ENCODE measurements around the gene ABCG8. TPM values are rescaled to one million over a fixed set of nuclear protein-coding genes. Genes with fewer than 3 reads are reported as not detected.

The ABCG8 gene
- total RNA-seq, 2 donors from 2014 or later = not detected

DNA sequence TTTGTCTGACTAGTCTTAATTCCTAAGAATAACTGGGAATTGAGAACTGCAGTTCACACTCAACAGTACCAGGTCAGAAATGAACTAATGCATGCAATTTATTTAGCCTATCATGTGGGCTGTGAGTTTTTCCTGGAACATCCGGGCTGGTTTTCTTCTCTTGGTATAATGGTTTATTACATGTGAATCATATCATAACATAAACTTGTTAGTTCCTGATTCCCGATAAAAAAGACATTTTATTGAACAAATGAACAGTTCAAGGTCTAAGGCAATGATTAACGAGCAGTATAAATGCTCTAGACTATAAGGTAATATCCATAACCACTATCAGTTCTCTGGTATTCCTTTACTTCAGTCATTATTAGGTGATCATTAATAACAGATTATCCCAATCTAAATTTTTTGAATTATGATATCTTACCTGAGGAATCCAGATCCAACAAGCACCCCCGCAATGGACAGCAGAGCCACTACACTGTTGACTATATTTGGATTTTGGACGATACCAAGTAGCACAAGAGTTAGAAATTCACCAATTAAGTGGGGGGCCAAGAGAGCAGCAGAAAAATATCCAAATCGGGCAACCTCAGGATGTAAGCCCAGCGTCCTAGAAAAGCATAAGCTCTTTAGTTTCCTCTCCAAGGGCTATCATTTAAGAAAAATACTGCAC lies 19.1 kb upstream of the ABCG8 start:
- ATAC-seq = no peak
- H3K36me3 Mint-ChIP-seq = no peaks in the 10 kb centered on the region

GRCh38 chr2:43822839-43823238 lies 15.9 kb upstream of the ABCG8 start:
- H3K36me3 Mint-ChIP-seq = no peaks in the 10 kb centered on the region
- H3K27ac Mint-ChIP-seq = no peak overlapping the region
- DNase-seq (ENCODE audit: low spot score in 2 of 2) (no peak), ATAC-seq (no peak)
- peaks cover 0 to 6% of the 10 kb centered on the region in 2 donors for H3K9me3 Mint-ChIP-seq

More for the DNA sequence above, 19.1 kb upstream of the ABCG8 start:
- H3K27ac Mint-ChIP-seq = no peak overlapping the region
- peaks cover 0 to 6% of the 10 kb centered on the region in 2 donors for H3K9me3 Mint-ChIP-seq
- DNase-seq (ENCODE audit: low spot score in 2 of 2) = no peak

GRCh38 chr2:43823751-43824150 lies 15.0 kb upstream of the ABCG8 start:
- no peaks in the 10 kb centered on the region for H3K36me3 Mint-ChIP-seq
- no peak for ATAC-seq
- H3K27ac Mint-ChIP-seq = no peak overlapping the region
- no peak for DNase-seq (ENCODE audit: low spot score in 2 of 2)
- peaks cover 0 to 6% of the 10 kb centered on the region in 2 donors for H3K9me3 Mint-ChIP-seq

DNA sequence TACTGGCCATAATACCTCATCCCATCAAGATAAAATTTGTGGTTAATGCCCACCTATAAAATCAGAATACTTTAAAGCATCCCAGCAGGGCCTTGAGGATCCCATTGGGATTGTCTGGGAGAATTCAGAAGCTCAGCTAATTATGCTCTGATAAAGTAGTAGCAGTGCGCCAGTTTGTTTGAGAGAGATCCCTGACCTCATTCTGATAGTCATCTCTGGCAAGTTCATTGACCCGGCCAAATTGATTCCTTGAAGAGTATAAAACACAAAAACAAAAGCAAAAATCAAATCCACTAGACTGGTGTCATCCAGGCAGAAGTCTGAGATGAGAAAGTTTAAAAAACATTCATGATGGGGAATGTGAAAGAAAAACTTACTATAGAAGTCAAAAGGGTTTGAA lies 14.3 kb upstream of the ABCG8 start:
- Mint-ChIP-seq H3K9me3 (peaks cover 0 to 6% of the 10 kb centered on the region in 2 donors), H3K27ac (no peak overlapping the region), H3K36me3 (no peaks in the 10 kb centered on the region)
- DNase-seq (ENCODE audit: low spot score in 2 of 2) = no peak
- no peak for ATAC-seq

DNA sequence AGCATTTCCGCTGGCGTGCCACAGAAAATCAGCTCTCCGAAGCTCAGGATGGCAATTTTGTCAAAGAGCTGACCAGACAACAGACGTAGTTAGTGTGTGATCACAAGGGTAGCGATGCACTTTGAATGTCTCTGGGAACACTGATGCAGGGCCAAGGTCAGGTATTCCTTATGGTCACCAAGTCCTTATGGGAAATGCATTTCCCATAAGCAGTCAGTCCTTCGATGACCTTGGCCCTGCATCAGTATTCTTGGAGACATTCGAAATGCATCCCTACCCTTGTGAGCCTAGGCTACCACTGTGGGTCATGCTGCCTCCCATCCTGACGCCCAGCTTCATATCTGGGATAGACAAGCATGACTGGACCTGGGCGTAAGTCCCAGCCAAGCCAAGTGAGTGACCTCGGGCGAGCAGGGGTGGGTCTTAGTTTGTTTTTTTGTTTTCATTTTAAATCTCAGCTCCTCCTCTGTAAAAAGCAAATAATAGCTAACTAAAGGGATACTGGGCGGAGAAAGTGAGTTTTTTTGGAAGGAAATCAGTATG lies 13.7 kb upstream of the ABCG8 start:
- no peaks in the 10 kb centered on the region for H3K36me3 Mint-ChIP-seq
- DNase-seq (ENCODE audit: low spot score in 2 of 2) (no peak), ATAC-seq (no peak)

GRCh38 chr2:43825841-43826240 lies 12.9 kb upstream of the ABCG8 start:
- H3K9me3 Mint-ChIP-seq = peaks cover 0 to 4% of the 10 kb centered on the region in 2 donors
- no peak for DNase-seq (ENCODE audit: low spot score in 2 of 2)

More for the DNA sequence above, 13.7 kb upstream of the ABCG8 start:
- Mint-ChIP-seq H3K27ac (no peak overlapping the region), H3K9me3 (peaks cover 0 to 6% of the 10 kb centered on the region in 2 donors)

DNA sequence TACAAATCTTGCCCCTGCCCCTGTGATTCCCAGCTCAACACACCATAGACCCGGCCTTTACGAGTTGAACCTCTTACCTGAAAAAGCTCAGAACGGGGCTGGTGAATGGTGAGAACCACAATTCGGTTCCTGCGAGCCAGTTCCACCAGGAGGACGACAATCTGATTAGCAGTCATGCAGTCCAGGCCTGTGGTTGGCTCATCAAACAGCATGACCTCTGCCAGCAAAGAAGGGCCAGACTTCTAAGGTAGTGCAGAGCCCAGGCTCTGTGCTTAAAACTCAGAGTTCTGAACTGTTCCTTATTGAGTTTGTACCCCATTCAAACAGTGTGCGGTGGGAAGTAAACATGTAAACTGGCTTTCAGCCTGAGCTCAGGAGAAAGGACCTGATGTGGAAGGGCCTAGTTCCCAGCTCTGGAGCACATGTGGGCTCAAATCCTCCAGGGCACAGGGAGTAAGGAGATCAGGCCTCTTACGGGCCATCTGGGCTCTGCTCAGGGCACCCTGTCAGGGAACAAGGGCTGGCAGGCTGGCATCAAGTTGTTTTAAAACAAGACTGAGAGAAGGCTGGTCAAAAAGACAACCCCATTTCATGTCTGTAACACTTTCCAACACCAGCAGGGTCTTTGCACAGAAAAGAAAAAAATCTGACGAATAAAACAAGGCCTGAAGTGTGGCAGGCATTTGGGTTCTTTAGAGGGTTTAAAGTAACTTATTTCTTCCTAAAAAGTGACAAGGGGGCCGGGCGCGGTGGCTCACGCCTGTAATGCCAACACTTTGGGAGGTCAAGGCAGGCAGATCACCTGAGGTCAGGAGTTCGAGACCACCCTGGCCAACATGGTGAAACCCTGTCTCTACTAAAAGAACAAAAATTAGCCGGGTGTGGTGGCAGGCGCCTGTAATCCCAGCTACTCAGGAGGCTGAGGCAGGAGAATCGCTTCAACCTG lies 12.2 kb upstream of the ABCG8 start:
- H3K9me3 Mint-ChIP-seq = no peaks in the 10 kb centered on the region
- H3K36me3 Mint-ChIP-seq = no peaks in the 10 kb centered on the region
- ATAC-seq (no peak), DNase-seq (ENCODE audit: low spot score in 2 of 2) (no peak)
- H3K27ac Mint-ChIP-seq = no peak overlapping the region

More at GRCh38 chr2:43825841-43826240, 12.9 kb upstream of the ABCG8 start:
- Mint-ChIP-seq H3K27ac (no peak overlapping the region), H3K36me3 (no peaks in the 10 kb centered on the region)
- no peak for ATAC-seq

DNA sequence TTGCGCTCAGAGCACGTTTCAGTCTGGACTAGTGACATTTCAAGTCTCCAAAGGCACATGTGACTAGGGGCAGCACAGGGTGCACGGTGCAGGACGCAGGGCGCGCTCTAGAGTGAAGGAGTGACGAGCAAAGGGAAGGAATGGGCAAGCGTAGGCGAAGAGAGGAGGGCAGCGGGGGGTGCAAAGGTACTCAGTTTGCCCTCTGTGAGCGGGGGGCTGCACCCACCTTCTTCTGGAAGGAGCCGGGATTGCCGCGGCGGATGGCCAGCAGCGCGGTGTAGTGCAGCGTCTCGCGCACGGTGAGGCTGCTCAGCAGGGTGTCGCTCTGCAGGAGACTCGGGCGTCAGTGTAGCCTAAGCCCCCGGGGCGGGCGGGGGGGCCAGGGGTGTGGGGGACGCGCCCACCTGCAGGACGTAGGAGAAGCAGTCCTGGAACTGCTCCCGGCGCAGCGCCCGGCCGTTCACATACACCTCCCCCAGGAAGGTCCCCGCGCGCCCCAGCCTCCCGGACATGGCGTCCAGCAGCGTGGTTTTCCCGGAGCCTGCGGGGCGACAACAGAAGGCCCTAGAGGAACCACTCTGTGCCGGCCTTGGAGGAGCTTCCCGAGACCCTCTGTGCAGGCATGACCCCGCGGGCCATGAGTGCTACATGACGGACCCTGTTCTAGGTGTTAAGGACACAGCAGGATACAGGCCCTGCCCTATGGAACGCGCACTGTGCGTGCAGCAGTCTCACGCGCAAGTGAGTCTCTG lies 7.1 kb upstream of the ABCG8 start:
- Mint-ChIP-seq H3K36me3 (no peaks in the 10 kb centered on the region), H3K9me3 (no peaks in the 10 kb centered on the region), H3K27ac (no peak overlapping the region)
- no peak for DNase-seq (ENCODE audit: low spot score in 2 of 2)
- peak in 1 of 2 donors; percentile 34 for ATAC-seq

GRCh38 chr2:43832457-43832856 lies 6.3 kb upstream of the ABCG8 start:
- no peak for ATAC-seq
- no peaks in the 10 kb centered on the region for H3K9me3 Mint-ChIP-seq
- no peak for DNase-seq (ENCODE audit: low spot score in 2 of 2)
- H3K36me3 Mint-ChIP-seq = no peaks in the 10 kb centered on the region
- no peak overlapping the region for H3K27ac Mint-ChIP-seq

- DNase-seq (ENCODE audit: low spot score in 2 of 2) (no peak), ATAC-seq (no peak)
- Mint-ChIP-seq H3K9me3 (no peaks in the 10 kb centered on the region), H3K27ac (no peak overlapping the region), H3K36me3 (no peaks in the 10 kb centered on the region)
Observed at GRCh38 chr2:43837033-43837432, 1.7 kb upstream of the ABCG8 start.

- DNase-seq (ENCODE audit: low spot score in 2 of 2) (no peak), ATAC-seq (no peak)
- H3K27ac Mint-ChIP-seq = no peak overlapping the region
- no peaks in the 10 kb centered on the region for H3K9me3 Mint-ChIP-seq
- H3K36me3 Mint-ChIP-seq = no peaks in the 10 kb centered on the region
Observed at GRCh38 chr2:43837831-43838559, 776 bp upstream of the ABCG8 start.

- DNase-seq (ENCODE audit: low spot score in 2 of 2) (no peak), ATAC-seq (no peak)
- Mint-ChIP-seq H3K36me3 (no peaks in the 10 kb centered on the region), H3K9me3 (no peaks in the 10 kb centered on the region), H3K27ac (no peak overlapping the region)
Observed at GRCh38 chr2:43839776-43840564, 1.2 kb downstream of the ABCG8 start.

GRCh38 chr2:43840965-43841364 lies 2.2 kb downstream of the ABCG8 start:
- DNase-seq (ENCODE audit: low spot score in 2 of 2) (no peak), ATAC-seq (no peak)
- Mint-ChIP-seq H3K27ac (no peak overlapping the region), H3K9me3 (no peaks in the 10 kb centered on the region), H3K36me3 (no peaks in the 10 kb centered on the region)

DNA sequence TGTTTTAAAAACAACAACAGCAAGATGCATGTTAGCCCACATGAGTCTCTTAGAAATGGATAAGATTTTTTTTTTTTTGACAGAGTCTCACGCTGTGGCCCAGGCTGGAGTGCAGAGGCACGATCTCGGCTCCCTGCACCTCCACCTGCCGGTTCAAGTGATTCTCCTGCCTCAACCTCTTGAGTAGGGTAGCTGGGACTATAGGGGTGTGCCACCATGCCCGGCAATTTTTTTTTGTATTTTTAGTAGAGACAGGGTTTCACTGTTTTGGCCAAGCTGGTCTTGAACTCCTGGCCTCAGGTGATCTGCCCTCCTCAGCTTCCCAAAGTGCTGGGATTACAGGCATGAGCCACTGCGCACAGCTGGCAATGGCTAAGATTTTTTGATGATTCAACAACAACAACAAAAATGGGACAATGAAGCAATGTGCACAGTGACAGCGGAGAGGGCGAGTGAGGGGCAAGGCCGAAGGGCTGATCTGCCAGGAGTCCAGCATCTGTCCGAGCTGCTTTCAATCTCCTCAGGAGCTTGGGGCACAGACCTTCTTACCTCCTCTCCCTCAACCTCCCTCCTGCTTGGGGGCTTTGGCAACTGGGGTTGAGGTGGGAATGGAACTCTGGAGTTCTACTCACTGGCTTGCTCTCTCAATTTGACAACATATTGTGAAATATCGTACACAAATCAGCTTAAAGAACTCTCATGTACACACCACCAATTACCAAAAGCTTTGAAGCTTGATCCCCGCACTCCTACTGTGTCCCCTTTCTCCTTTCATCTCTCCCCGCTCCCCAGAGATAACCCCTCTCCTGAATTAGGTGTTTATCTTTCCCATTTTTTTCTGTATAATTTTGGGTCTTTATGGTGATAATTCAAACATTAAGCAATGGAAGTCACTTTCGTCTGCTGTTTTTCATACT lies 3.4 kb downstream of the ABCG8 start:
- ATAC-seq (no peak), DNase-seq (ENCODE audit: low spot score in 2 of 2) (no peak)
- Mint-ChIP-seq H3K27ac (no peak overlapping the region), H3K9me3 (no peaks in the 10 kb centered on the region), H3K36me3 (no peaks in the 10 kb centered on the region)

GRCh38 chr2:43842866-43843226 lies 4.1 kb downstream of the ABCG8 start:
- DNase-seq (ENCODE audit: low spot score in 2 of 2) (no peak), ATAC-seq (no peak)
- H3K9me3 Mint-ChIP-seq = no peaks in the 10 kb centered on the region
- no peak overlapping the region for H3K27ac Mint-ChIP-seq
- no peaks in the 10 kb centered on the region for H3K36me3 Mint-ChIP-seq

All from activated naive CD4-positive, alpha-beta T cell treated with anti-CD3 and anti-CD28 coated beads, Interleukin-2, amount 50 U/mL, for 72 hours (primary cell).